ENCODE results near the gene TP73.

The TP73 gene

GRCh38 chr1:3772027-3772714 is 119.9 kb downstream of the TP73 start:
- peak; percentile 84 for DNase-seq

GRCh38 chr1:3772715-3773571 is 120.6 kb downstream of the TP73 start, which contains the start of gene SMIM1:
Gene SMIM1, plus strand, starts transcription at chr1:3772749. Its CDS starts 2,625 bp downstream, at chr1:3775374.
- DNase-seq: no peak

- no peak for DNase-seq
Measured at GRCh38 chr1:3773572-3774275, 121.4 kb downstream of the TP73 start.

GRCh38 chr1:3774276-3774945 is 122.1 kb downstream of the TP73 start:
- no peak for DNase-seq

- DNase-seq: no peak
Measured at GRCh38 chr1:3774946-3775489, 122.7 kb downstream of the TP73 start.

- peak; percentile 72 for DNase-seq
Measured at GRCh38 chr1:3775490-3776230, 123.3 kb downstream of the TP73 start.

GRCh38 chr1:3776231-3776961 is 124.1 kb downstream of the TP73 start:
- no peak for DNase-seq

- no peak for DNase-seq
Measured at GRCh38 chr1:3777078-3777547, 124.8 kb downstream of the TP73 start.

GRCh38 chr1:3777647-3778589 is 125.6 kb downstream of the TP73 start:
- no peak for DNase-seq

GRCh38 chr1:3778590-3779264 is 126.4 kb downstream of the TP73 start:
- DNase-seq: no peak

- no peak for DNase-seq
Measured at GRCh38 chr1:3779265-3779911, 127.1 kb downstream of the TP73 start.

GRCh38 chr1:3779912-3780416 is 127.6 kb downstream of the TP73 start:
- DNase-seq: no peak

GRCh38 chr1:3780901-3781300 is 128.6 kb downstream of the TP73 start:
- DNase-seq: no peak

- no peak for DNase-seq
Measured at GRCh38 chr1:3783651-3784474, 131.5 kb downstream of the TP73 start.

- no peak for DNase-seq
Measured at GRCh38 chr1:3785045-3785444, 132.7 kb downstream of the TP73 start.

- no peak for DNase-seq
Measured at GRCh38 chr1:3785456-3786157, 133.3 kb downstream of the TP73 start.

Data from NCI-H1105 (cell line).